WTC11 (cell line): ENCODE measurements around the gene FOXJ2.
"Not testable (repeated sequence)": the region's sequence is repeated elsewhere in the genome, so short reads cannot be mapped to it uniquely, and the experiment has no call there.

ENCODE experiments used
- AFF4 ChIP-seq: sonication (generic); formaldehyde crosslinking; IDR thresholded peaks from 2 replicates; pipeline ENCODE4 v1.8.1; 2023; ENCODE audit warnings: mild to moderate bottlenecking, missing genetic modification reagents, borderline replicate concordance
- CREB1 ChIP-seq: sonication (generic); formaldehyde crosslinking; IDR thresholded peaks from 2 replicates; pipeline ENCODE4 v1.8.0; 2023; ENCODE audit warnings: mild to moderate bottlenecking, missing genetic modification reagents
- CREM ChIP-seq: sonication (generic); formaldehyde crosslinking; IDR thresholded peaks from 2 replicates; pipeline ENCODE4 v1.8.1; 2022; ENCODE audit warnings: mild to moderate bottlenecking, missing genetic modification reagents, moderate library complexity
- ESRRA ChIP-seq: sonication (generic); formaldehyde crosslinking; IDR thresholded peaks from 2 replicates; pipeline ENCODE4 v1.8.1; 2022; ENCODE audit warnings: mild to moderate bottlenecking, missing genetic modification reagents, borderline replicate concordance
- ETV6 ChIP-seq: sonication (generic); formaldehyde crosslinking; IDR thresholded peaks from 2 replicates; pipeline ENCODE4 v1.8.1; 2022; ENCODE audit warnings: mild to moderate bottlenecking, missing genetic modification reagents
- FOXK1 ChIP-seq: sonication (generic); formaldehyde crosslinking; IDR thresholded peaks from 2 replicates; pipeline ENCODE4 v1.8.0; 2022; ENCODE audit warnings: mild to moderate bottlenecking, moderate library complexity, missing genetic modification reagents
- NR3C1 ChIP-seq: sonication (generic); formaldehyde crosslinking; conservative IDR thresholded peaks from 2 replicates; pipeline ENCODE4 v1.8.1; 2023; ENCODE audit warnings: low read depth, mild to moderate bottlenecking, missing genetic modification reagents
- RELA ChIP-seq: sonication (generic); formaldehyde crosslinking; IDR thresholded peaks from 2 replicates; pipeline ENCODE4 v1.8.1; 2022; ENCODE audit warnings: missing genetic modification reagents, mild to moderate bottlenecking, borderline replicate concordance
- TCF7 ChIP-seq: sonication (generic); formaldehyde crosslinking; IDR thresholded peaks from 2 replicates; pipeline ENCODE4 v1.8.0; 2022; ENCODE audit warnings: mild to moderate bottlenecking, low read depth, missing genetic modification reagents, moderate library complexity
- TF ChIP-seq, protein P1 (sequence below): fragments of 200-600 bp; IDR thresholded peaks from 2 replicates; pipeline ENCODE4 v1.8.0; 2022; ENCODE audit warnings: antibody characterized with exemption
- TF ChIP-seq, protein P2 (sequence below): sonication (generic); formaldehyde crosslinking; IDR thresholded peaks from 2 replicates; pipeline ENCODE4 v1.8.1; 2023; ENCODE audit warnings: mild to moderate bottlenecking, missing genetic modification reagents
- TF ChIP-seq, protein P3 (sequence below): fragments of 250-450 bp; sonication (Bioruptor Pico); IDR thresholded peaks from 2 replicates; pipeline ENCODE4 v1.9.0; 2021; ENCODE audit warnings: mild to moderate bottlenecking
- TF ChIP-seq, protein P4 (sequence below): sonication (generic); formaldehyde crosslinking; IDR thresholded peaks from 2 replicates; pipeline ENCODE4 v1.8.1; 2023; ENCODE audit warnings: mild to moderate bottlenecking, missing genetic modification reagents, moderate library complexity

GRCh38 chr12:7983460-7983859, 49.1 kb upstream of the FOXJ2 start:
- not testable (repeated sequence) for TF ChIP-seq CREB1 (CRISPR knock-in tag); CREM; TCF7 (CRISPR knock-in tag); ETV6 (CRISPR knock-in tag); RELA (CRISPR knock-in tag); AFF4 (CRISPR knock-in tag); NR3C1 (CRISPR knock-in tag); FOXK1 (CRISPR knock-in tag); ESRRA (CRISPR knock-in tag)
- TF ChIP-seq, protein P1, sequence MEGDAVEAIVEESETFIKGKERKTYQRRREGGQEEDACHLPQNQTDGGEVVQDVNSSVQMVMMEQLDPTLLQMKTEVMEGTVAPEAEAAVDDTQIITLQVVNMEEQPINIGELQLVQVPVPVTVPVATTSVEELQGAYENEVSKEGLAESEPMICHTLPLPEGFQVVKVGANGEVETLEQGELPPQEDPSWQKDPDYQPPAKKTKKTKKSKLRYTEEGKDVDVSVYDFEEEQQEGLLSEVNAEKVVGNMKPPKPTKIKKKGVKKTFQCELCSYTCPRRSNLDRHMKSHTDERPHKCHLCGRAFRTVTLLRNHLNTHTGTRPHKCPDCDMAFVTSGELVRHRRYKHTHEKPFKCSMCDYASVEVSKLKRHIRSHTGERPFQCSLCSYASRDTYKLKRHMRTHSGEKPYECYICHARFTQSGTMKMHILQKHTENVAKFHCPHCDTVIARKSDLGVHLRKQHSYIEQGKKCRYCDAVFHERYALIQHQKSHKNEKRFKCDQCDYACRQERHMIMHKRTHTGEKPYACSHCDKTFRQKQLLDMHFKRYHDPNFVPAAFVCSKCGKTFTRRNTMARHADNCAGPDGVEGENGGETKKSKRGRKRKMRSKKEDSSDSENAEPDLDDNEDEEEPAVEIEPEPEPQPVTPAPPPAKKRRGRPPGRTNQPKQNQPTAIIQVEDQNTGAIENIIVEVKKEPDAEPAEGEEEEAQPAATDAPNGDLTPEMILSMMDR: not testable (repeated sequence)
- TF ChIP-seq, protein P2, sequence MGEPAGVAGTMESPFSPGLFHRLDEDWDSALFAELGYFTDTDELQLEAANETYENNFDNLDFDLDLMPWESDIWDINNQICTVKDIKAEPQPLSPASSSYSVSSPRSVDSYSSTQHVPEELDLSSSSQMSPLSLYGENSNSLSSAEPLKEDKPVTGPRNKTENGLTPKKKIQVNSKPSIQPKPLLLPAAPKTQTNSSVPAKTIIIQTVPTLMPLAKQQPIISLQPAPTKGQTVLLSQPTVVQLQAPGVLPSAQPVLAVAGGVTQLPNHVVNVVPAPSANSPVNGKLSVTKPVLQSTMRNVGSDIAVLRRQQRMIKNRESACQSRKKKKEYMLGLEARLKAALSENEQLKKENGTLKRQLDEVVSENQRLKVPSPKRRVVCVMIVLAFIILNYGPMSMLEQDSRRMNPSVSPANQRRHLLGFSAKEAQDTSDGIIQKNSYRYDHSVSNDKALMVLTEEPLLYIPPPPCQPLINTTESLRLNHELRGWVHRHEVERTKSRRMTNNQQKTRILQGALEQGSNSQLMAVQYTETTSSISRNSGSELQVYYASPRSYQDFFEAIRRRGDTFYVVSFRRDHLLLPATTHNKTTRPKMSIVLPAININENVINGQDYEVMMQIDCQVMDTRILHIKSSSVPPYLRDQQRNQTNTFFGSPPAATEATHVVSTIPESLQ (CRISPR knock-in tag): not testable (repeated sequence)
- TF ChIP-seq, protein P3, sequence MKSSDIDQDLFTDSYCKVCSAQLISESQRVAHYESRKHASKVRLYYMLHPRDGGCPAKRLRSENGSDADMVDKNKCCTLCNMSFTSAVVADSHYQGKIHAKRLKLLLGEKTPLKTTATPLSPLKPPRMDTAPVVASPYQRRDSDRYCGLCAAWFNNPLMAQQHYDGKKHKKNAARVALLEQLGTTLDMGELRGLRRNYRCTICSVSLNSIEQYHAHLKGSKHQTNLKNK (CRISPR knock-in tag): not testable (repeated sequence)
- TF ChIP-seq, protein P4, sequence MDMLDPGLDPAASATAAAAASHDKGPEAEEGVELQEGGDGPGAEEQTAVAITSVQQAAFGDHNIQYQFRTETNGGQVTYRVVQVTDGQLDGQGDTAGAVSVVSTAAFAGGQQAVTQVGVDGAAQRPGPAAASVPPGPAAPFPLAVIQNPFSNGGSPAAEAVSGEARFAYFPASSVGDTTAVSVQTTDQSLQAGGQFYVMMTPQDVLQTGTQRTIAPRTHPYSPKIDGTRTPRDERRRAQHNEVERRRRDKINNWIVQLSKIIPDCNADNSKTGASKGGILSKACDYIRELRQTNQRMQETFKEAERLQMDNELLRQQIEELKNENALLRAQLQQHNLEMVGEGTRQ (CRISPR knock-in tag): not testable (repeated sequence)
